HS-5 (cell line): ENCODE results near the gene SRP14.

Experiments used
- DNase-seq: peaks from one replicate; pipeline ENCODE4 v3.0.0-alpha.2; 2012; ENCODE audit warnings: low read depth

SRP14 gene

DNA sequence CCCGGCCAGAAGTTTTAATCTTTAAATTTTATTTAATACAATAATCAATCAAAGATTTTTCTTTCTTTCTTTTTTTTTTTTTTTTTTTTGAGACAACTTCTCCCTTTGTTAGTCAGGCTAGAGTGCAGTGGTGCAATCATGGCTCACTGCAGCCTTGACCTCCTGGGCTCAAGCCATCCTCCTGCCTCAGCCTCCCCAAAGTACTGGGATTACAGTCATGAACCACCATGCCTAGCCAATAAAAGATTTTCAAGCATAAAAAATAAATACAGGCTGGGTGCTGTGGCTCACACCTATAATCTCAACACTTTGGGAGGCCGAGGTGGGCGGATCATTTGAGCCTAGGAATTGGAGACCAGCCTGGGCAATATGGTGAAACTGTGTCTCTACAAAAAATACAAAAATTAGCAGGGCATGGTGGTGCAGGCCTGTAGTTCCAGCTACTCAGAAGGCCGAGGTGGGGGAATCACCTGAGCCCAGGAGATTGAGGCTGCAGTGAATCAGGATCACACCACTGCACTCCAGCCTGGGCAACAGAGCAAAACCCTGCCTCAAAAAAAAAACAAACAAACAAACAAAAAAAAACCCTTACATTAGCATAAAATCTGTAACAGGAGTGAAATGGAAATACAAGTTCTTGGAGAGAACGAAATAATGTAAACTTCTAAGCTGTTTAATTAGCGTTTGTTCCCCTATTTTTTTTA lies 29.1 kb upstream of the SRP14 start:
- DNase-seq = no peak

DNA sequence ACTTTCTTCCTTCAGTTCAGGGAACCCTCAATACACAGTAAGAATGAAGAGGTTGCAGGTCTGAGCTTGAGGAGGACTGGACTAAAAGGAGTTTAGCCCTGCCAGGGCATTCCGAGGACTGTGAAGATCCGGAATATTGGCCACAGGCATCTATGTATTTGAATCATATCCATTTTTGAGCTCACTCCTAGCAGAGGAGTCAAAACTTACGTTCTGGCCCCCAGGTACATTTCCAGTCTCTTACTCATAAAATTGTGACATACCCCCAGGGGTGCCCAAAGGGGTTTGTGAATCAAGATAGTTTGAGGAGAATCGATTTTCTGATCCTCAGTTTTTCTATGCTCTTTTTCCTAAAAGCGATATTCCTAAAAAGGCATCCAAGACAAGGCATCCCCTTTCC lies 27.6 kb upstream of the SRP14 start:
- DNase-seq = no peak

DNA sequence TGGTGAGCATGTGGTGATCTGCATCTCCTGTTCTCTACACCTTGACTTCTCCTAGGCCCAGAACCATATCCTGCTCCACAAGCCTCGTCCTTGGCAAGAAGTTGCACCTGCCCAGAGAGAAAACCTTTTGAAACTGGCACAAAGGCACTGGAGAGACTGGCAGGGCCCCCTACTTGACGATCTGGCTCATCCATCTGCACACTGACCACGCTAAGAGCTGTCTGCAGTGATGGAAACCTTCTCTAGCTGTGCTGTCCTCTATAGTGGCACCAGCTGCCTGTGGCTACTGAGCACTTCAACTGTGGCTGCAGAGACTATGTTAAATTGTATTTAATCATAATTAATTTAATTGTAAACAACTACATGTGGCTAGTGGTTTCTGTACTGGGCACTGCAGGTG lies 26.2 kb upstream of the SRP14 start:
- DNase-seq = no peak

GRCh38 chr15:40064231-40064894 lies 25.4 kb upstream of the SRP14 start:
- peak; percentile 52 for DNase-seq

- DNase-seq = peak; percentile 43
Observed at GRCh38 chr15:40063563-40064011, 24.6 kb upstream of the SRP14 start.

DNA sequence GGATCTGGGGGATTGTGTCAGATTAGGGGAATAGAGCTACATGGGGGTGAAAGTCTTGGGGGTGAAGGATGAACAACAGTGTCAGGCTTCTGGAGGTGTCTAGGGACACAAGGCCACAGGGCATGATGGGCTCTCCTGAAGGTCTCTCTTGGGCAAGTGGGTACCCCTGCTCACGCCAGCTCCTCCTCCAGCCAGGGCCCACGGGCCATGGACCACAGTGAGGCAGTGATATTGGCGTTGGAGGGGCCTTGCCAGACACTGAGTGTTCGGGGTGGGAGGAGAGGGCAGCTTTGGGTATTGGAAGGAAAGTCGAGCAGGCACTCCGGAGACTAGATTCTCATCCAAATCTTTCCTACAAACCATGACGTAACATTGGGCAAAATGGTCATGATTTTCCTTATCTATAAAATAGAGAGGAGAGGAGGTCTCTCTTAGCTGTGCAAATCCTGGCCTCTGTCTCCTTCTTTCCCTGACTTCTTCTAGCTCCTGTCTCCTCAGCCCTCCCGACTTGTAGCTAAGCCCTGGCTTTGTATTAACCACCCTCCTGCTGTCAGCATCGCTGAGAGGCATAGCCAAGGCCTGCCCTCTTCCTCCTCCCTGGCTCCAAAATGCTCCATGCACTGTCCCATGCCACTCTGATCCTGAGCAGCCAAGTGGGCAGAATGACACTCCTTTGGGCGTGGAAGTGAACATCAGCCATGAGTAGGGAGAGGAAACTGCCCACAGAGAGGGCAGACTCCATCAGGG lies 24.0 kb upstream of the SRP14 start:
- DNase-seq = no peak

DNA sequence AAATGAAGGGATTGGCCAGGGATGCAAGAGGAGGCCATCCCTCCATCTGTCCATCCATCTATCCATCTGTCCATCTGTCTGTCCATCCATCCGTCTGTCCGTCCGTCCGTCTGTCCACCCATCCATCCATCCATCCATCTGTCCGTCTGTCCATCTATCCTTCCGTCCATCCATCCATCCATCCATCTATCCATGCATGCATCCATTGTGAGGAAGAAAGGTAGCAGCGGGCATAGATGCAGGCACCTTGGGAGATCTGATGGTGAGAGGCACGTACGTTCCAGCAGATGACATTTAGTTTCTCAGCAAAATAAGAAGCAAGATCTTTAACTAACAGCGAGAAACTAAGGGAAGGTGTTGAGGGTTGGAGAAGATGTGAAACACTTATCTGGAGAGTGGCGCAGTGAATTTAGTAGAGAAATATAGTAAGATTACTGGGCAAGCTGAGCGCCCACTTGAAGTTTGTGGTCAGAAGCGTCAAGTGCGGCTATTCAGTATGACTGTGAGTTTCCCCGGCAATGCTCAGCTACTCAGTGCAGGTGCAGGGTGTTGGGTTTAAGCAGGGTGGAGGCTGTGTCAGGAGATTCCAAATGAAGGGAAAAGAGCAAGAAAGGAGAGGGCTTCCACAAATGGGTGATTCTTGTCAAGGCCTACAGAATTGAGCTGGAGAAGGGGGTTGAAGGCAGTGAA lies 22.4 kb upstream of the SRP14 start:
- DNase-seq = no peak

- no peak for DNase-seq
Observed at GRCh38 chr15:40060236-40060961, 21.4 kb upstream of the SRP14 start.

- DNase-seq = no peak
Observed at GRCh38 chr15:40059821-40060220, 20.8 kb upstream of the SRP14 start.

DNA sequence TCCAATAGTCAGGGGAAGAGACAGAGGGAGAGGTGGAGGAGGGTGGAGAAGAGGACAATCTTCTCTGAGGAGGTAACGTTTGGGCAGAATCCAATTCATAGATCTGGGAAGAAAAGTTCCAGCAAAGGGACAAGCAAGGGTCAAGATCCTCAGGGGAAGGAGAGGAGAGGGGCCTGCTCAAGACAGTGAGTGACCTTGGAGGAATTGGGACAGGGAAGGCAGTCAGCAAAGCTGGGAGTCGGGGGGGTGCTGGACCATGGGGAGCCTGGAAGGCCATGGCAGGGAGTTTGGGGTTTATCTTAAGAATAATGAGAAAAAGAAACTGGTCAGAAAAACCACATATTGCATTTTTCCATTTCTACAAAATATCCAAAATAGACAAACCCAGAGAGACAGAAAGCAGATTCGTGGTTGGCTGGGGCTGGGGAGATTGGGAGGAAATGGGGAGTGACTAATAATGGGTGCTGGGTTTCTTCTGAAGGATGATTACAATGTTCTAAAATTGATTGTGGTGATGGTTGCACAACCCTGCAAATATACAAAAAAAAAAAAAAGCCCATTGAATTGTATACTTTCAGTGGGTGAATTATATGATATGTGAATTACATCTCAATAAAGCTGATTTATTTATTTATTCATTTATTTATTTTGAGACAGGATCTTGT lies 19.6 kb upstream of the SRP14 start:
- peak; percentile 14 for DNase-seq

- no peak for DNase-seq
Observed at GRCh38 chr15:40055576-40056293, 16.8 kb upstream of the SRP14 start.

DNA sequence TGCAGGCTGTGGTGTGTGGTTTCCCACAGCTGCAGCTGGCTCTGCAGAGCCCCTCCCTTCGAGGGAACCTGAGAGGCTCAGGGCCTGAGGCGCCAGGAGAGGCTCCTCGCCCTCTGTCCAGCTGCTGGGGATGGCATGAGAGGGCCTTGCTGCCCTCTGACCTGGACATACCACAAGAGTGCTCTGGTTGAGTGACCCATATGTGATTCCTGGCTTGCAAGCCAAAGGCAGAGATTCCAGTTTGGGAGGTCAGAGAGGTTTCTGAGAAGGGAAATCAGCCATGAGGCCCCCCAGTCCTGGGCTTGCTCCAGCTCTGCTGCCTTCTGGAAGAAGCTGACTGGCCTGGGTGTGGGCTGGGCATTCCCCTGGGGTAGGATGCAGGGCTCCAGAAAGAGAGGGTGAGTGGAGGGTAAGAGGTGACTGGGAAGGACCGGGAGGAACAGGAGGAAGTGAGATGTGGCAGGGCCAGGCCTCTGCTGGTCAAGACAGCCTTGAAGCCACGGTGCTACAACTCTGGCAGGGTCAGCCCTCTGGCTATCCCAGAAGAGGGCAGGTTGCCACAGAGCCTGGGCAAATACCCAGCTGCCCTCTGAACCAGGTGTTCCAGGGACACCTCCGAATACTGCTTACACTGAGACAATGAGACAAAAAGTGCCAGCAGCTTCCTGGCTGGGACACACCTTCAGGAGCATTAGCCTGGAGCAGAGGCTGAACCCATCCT lies 16.0 kb upstream of the SRP14 start:
- DNase-seq = peak; percentile 16

GRCh38 chr15:40054605-40054854 lies 15.5 kb upstream of the SRP14 start:
- DNase-seq = no peak

- DNase-seq = no peak
Observed at GRCh38 chr15:40053831-40054604, 15.0 kb upstream of the SRP14 start.

- DNase-seq = no peak
Observed at GRCh38 chr15:40053079-40053830, 14.3 kb upstream of the SRP14 start.

DNA sequence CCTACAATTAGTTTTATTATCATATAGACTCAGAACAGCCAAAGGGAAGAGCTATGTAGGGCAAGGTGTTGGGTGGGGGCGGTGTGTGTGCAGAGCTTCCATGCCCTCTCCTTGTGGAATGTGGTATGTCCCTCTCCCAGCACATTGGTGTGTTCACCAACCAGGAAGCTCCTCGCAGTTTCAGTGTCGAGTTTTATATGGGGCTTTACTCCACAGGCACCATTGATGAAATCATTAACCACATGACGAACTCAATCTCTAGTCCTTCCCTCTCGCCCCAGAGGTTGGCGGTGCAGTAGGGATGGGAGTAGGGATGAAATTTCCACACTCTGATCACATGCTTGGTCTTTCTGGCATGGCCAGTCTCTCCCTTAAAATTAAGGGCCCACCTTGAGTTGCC lies 13.6 kb upstream of the SRP14 start:
- DNase-seq = no peak

GRCh38 chr15:40051616-40052415 lies 12.8 kb upstream of the SRP14 start:
- no peak for DNase-seq
